ENCODE results near the gene CLPTM1L.

DNA sequence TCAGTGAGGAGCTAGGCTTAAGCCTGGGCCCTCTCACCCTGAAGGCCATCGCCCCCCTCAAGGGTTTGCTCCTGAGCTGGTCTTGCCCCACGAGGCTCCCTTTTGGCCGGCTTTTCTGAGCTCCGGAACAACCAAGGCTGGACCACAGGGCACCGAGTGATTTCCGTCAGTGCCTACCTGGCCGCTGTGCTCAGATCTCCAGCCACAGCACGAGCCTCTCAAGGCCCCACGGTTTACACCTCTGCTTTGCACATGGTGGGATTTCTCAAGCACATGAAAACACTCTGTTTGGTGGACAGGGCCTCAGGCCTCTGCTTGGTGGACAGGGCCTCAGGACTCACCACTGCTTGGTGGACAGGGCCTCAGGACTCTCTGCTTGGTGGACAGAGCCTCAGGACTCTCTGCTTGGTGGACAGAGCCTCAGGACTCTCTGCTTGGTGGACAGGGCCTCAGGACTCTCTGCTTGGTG, 15.8 kb downstream of the CLPTM1L start:
- TF ChIP-seq CTCF (IDR thresholded peaks at IDR 0.05) (no peak), POLR2A (IDR thresholded peaks at IDR 0.05) (no peak)
